Astrocyte (in vitro differentiated cells and primary cell): Measurements from ENCODE around the gene IRAK1.

ENCODE experiments used
- EZH2 ChIP-seq: IDR thresholded peaks from 2 replicates; pipeline ENCODE4 v1.6.1; 2012; ENCODE audit warnings: mild to moderate bottlenecking, low read length, inconsistent platforms; ENCODE audit not compliant: insufficient read depth
- TF ChIP-seq, protein P1 (sequence below): IDR thresholded peaks from 2 replicates; pipeline ENCODE4 v1.5.1; 2011; ENCODE audit warnings: low read depth, mild to moderate bottlenecking, inconsistent platforms, low read length, moderate library complexity; ENCODE audit not compliant: insufficient read depth

DNA sequence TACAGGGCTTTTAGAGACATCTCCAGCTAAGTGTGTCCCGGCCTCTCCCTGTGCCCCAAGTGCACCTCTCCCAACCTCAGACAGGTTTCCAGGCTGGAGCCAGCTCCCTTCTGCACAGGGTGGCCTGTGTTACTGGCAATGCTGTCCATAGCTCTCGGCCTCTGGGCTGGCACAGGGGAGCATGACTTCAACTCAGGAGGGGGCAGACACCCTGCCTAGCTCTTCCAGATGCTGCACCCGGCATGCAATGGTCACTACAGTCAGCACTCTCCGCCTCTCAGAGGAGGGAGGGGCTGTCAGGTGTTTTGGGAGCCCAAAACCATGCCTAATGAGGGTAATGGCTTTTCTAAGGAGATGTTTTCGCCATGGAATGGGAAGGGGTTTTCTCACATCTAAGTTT lies 2.4 kb upstream of the IRAK1 start:
- TF ChIP-seq EZH2: no peak
- TF ChIP-seq, protein P1, sequence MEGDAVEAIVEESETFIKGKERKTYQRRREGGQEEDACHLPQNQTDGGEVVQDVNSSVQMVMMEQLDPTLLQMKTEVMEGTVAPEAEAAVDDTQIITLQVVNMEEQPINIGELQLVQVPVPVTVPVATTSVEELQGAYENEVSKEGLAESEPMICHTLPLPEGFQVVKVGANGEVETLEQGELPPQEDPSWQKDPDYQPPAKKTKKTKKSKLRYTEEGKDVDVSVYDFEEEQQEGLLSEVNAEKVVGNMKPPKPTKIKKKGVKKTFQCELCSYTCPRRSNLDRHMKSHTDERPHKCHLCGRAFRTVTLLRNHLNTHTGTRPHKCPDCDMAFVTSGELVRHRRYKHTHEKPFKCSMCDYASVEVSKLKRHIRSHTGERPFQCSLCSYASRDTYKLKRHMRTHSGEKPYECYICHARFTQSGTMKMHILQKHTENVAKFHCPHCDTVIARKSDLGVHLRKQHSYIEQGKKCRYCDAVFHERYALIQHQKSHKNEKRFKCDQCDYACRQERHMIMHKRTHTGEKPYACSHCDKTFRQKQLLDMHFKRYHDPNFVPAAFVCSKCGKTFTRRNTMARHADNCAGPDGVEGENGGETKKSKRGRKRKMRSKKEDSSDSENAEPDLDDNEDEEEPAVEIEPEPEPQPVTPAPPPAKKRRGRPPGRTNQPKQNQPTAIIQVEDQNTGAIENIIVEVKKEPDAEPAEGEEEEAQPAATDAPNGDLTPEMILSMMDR: no peak
